Suppressor macrophage (primary cell): ENCODE results near the gene FITM2.
"Not testable (repeated sequence)": the region's sequence is repeated elsewhere in the genome, so short reads cannot be mapped to it uniquely, and the experiment has no call there.

Experiments
- DNase-seq, 4 experiments: peaks; one replicate each; pipeline ENCODE4 v3.0.0-alpha.2; 2020 to 2022
- total RNA-seq, 17 experiments: gene quantifications; one replicate each; lab custom pipeline; 2026; ENCODE audit warnings: mixed read lengths in 6 of 17, inconsistent platforms in 3 of 17; lab: John Stamatoyannopoulos, UW

Gene FITM2, protein sequence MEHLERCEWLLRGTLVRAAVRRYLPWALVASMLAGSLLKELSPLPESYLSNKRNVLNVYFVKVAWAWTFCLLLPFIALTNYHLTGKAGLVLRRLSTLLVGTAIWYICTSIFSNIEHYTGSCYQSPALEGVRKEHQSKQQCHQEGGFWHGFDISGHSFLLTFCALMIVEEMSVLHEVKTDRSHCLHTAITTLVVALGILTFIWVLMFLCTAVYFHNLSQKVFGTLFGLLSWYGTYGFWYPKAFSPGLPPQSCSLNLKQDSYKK
- total RNA-seq, result 2.0 to 15.3 (median 10.7) reads per million in 17 experiments

DNA sequence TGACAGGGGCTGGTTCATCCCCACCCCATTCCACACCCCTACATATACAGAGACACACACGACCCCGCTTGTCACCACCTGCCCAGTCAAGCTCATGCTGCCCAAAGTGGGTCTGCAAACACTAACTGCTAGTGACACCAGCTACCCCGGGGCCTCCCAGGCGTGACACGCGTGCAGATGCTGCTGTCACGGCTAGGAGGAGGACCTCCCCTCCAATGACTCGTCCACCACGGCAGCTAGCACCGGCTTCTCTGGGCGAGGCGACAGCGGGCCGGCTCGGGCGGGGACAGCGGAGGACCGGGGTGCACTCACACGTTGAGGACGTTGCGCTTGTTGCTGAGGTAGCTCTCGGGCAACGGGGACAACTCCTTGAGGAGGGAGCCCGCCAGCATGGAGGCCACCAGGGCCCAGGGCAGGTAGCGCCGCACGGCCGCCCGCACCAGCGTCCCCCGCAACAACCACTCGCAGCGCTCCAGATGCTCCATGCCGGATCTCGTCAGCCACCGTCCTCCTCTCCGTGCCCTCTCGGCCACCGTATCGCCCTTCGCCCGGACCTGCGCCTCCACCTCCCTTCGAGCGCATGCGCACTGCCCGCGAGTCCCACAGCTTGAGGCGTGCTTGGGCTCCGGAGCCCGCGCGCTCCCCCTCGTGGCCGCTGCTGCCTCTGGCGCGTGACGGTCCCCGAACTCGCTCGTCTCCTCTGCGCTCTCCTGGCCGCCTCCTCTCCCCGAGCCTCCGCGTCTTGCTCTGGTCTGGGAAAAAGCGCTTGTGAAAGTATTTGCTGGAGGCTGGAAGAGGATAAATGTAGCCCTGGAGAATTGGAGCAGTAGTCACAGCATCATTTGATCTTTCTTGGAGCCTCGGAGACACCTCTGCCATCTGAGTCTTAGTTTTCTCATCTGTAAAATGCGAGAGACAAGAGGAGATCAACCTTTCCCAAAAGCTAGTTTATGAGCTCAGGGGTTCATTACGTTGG is at the start of gene FITM2:
TSS of gene FITM2 (minus strand) at position 539 of the 976 bp plus-strand sequence. CDS start at position 485, 54 bp downstream.
- DNase-seq, result peak; percentile 99 to 100 (median 99)

DNA sequence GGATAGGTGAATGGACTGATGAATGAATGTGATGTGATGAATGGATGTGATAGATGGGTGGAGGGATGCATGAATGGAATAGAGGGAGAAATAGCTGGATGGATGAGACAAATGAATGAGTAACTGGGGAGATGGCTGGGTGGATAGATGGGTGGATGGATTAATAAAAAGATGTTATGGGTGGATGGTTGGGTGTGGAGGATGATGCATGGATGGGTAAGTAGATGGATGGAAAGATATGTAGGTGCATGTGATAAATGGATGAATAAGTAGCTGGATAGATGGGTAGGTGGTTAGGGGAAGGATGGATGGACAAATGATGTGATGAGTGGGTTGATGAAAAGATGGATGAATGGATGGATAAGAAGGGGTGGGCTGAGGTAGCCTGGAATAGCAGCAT is 49.2 kb upstream of the FITM2 start:
- no peak for DNase-seq

DNA sequence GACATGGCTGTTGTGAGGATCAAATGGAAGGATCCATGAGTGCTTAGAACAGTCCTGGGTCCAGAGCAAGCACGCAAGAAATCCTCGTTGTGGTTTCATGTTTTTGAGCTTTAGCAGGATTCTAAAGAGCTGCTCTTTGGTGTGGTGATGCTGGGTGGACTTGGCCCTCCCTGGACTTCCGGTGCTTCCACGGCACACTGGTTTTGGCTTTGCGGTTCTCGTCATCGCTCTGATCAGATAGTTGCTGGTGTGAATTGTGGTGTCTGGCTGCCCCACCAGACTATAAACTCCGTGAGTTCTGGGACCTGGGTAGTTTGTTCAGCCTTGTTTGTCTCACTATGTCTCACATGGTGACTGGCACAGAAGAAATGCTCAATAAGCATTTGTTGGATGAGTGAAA is 47.8 kb upstream of the FITM2 start:
- DNase-seq, result no peak

DNA sequence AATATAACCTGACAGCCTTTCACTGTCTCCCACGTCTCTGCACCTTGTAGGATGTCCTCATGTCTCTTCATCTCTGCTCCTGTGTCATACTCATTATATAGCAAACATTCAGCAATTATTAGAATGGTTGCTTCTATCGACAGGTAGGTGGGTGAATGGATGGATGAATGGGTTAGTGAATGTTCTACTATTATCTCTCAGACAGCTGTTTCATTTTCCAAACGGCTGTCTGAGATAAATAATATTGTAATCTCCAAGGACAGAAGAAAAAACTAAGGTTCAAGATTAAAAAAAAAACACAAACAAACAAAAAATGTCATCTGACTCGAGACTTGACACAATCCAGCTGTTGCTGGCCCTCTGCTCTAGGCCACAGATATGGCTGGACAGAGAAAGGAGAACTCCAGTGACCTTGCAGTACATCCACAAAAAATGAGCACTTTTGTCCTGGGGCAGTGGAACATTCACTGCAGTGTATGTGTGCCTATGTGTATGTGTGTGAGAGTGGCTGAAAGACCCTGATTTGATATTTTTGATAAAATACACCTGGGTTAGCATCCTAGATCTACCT is 46.6 kb upstream of the FITM2 start:
- DNase-seq, result no peak

DNA sequence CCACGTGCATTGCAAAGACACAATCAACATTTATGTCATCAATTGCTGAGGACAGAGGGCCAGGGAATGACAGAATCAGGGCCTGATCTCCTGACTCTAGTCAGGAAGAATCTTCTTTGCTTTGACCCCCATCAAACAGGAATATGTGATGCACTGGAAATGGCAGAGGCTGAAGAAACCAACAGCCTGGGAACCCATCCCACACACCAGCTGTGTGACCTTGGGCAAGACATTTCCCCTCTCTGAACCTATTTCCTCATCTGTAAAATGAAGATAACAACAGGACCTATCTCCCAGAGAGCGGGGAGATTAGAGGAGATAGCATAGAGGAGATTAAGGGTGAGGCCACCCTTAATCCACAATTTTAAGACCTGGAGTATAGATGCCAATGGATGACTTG is 46.0 kb upstream of the FITM2 start:
- DNase-seq, result no peak

DNA sequence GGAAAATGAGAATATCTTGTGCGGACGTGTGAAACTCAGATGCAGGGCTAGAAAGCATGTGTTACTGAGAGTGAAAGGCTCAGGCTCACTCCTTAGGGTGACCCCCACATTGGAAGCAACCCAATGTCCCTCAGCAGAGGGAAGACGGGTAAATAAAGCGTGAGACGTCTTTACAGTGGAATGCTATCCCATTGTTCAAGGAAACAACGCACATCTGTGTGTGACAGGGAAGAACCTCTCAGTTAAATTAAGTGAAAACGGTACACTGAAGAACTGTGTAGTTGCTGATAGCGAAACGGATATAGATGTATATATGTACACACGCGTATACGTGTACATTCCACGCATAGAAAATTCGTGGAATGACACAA is 45.3 kb upstream of the FITM2 start:
- no peak for DNase-seq

DNA sequence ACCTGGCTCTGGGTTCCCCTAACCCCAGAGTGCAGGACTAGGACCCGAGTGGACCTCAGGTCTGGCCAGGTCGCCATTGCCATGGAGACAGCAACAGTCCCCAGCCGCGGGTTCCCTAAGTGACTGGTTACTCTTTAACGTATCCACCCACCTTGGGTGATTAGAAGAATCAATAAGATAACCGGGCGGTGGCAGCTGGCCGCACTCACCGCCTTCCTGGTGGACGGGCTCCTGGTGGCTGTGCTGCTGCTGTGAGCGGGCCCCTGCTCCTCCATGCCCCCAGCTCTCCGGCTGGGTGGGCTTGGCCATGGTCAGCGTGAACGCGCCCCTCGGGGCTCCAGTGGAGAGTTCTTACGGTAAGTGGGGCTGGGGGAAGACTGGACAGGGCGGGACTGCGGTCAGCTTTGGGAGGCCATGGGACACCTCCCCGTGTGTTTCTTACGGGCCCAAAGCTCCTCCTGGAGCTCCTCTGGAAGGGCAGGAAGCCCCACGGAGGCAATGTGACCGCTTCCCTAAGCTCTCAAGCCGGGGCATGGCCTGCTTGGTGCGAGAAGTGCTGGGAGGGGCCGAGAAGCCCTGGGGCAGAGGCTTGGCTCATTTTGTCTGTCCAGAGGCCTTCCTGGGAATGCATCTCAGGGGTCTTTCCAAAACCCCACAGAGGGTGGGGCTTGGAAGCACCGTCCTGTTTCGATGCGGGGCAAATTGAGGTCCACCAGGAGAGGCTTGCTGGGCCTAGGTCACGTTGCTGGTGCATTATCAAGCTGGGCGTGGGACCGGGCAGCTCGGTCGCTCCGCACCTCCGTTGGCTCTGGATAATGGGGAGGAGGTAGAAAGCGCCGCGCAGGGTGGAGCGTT is 44.7 kb upstream of the FITM2 start, which contains the start of gene HNF4A:
TSS of gene HNF4A (plus strand) at position 202 of the 855 bp plus-strand sequence. CDS start at position 308, 106 bp downstream.
- no peak for DNase-seq

DNA sequence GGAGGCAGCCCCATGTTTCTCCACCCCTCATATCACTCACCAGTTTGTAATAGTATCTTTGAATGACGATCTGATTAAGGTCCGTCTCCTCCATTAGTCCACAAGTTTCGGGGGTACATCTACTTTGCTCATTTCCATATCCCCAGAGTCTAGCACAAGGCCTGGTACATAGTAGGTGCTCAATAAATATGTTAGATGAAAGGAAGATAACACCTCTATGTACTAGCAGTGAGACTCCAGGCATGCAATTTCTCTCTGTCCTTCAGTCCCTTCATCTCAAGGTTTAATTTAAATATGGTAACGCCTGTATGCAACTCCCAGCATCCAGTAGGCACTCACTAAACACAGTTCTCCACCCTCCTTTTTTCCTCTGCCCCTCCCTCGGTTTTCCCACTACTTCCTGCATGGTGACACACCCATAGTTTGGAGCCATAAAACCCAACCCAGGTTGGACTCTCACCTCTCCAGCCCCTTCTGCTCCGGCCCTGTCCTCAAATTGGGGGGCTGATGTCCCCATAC is 44.0 kb upstream of the FITM2 start:
- no peak for DNase-seq

DNA sequence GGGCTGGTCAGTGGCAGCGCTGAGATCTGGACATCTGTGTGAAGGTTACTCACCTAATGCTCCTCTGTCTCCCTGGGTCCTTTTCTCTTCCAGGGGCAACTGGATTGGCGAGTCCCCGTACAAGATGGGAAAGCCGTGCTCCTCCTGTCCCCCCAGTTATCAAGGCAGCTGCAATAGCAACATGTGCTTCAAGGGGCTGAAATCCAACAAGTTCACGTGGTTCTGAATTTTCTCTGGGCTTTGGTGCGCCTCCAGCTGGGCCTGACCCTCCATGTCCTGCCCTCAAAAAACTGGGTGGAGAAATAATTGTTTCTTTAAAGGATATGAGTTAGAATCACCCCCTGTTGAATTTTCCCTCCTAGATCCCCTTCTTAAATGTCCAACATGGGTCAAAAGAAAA is 39.6 kb upstream of the FITM2 start:
- DNase-seq, result no peak

DNA sequence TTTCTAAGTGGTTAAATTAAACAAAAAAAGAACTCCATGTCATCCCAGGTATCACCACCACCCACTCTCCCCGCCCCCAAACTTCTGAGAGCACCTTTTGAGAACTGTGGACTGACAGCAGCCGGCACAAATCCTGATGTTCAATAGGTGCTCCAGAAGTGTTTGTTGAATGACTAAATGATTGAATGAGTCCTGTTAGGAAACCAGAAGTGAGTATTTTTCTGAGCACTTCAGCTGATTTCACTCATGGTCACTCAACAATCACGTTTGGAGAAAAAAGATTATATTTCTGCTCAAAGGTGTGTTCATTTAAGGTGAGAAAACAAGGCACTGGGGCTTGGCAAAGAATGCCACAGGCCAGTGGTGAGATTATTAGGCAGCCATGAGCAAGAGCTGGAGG is 38.3 kb upstream of the FITM2 start:
- DNase-seq, result no peak

DNA sequence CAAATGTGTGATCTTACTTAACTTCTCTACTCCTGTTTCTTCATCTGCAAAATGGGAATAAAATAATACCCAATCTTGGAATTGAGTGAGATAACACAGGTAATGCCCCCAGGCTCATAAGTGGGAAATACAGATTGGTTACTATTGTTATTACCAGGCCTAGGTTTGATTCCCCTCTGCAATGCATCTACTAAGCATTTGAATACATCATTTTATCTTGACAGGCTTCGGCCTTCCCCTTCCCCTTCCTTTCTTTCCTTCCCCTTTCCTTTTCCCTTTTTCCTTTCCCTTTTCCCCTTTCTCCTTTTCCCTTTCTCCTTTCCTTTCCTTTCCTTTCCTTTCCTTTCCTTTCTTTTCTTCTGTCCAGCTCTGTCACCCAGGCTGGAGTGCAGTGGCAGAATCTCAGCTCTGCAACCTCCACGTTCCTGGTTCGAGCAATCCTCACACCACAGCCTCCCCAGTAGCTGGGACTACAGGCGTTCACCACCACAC is 37.2 kb upstream of the FITM2 start:
- DNase-seq, result no peak

DNA sequence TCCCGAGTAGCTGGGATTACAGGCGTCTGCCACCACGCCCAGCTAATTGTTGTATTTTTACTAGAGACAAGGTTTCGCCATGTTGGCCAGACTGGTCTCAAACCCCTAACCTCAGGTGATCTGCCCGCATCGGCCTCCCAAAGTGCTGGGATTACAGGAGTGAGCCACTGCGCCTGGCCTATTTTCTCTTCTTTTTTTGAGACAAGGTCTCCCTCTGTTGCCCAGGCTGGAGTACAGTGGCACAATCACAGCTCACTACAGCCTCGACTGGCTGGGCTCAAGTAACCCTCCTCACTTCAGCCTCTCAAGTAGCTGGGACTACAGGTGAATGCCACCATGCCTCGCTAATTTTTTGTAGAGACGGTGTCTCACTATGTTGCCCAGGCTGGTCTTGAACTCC is 34.9 kb upstream of the FITM2 start:
- not testable (repeated sequence) for DNase-seq

DNA sequence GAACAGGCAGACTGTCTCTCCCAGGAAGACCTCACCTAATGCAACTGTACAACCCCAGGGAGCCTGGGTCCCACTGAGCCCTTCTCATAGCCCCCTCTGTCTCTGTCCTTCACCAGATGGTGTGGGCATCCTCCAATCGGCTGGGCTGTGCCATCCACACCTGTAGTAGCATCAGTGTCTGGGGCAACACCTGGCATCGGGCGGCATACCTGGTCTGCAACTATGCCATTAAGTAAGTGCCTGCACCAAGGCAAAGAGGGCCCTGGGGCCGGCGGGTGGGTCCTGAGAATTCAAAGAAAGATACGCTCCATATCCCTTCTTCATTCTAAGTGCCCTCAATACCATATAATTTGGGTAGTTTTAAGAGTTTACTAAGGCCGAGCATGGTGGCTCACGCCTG is 34.1 kb upstream of the FITM2 start:
- no peak for DNase-seq

DNA sequence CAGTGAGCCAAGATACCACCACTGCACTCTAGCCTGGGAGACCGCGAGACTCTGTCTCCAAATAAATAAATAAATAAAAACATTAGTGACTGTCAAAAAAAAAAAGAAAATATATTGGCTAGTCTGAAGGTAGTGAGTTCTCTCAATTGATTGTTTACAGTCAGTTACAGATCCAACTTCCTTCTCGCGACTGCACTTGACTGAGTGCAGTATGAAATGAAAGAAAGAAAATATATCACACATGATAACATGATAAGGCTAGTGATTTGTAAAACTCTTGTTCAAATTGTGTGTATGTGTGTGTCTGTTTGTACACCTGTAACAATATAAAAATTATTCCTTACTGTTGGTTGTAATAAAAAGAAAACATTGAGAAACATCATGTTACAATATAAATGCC is 33.7 kb upstream of the FITM2 start:
- DNase-seq, result no peak

DNA sequence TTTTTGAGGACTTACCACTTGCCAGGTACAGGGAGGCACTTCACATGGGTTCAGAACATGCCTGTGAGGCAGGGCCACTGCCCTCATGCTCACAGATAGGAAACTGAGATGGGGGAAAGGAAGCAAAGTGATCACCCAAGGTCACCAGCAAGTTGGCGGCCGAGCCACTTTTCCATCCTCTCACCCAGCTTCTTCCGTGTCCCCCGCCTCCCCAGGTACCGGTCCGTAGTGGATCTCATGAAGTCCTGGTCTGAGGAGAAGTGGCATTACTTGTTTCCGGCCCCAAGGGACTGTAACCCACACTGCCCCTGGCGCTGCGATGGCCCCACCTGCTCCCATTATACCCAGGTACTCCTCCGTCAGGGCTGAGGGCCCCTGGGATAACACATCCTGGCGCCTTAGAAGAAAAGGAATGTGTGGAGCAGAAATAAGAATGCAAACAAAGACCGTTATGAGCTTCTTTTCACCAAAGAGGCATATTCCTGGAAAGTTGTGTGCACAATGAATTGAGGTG is 32.2 kb upstream of the FITM2 start:
- no peak for DNase-seq

DNA sequence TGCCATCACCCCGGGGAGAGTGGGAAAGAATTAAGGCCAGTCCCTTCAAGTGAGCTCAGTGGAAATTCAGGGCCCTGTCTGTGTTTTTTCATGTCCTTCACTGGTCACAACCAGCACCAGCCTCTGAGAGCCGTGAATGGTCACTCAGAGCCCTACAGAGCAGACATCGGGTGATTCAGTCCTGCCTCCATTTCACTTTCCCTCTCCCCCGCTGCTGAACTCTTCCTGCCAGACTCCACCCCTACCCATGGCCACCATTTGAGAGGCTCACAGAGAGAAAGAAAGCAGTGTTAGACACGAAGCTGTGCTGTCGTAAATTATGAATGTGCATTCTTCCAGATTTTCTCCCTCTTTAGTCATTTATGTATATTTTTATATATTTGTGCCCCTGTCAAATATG is 31.2 kb upstream of the FITM2 start:
- no peak for DNase-seq

DNA sequence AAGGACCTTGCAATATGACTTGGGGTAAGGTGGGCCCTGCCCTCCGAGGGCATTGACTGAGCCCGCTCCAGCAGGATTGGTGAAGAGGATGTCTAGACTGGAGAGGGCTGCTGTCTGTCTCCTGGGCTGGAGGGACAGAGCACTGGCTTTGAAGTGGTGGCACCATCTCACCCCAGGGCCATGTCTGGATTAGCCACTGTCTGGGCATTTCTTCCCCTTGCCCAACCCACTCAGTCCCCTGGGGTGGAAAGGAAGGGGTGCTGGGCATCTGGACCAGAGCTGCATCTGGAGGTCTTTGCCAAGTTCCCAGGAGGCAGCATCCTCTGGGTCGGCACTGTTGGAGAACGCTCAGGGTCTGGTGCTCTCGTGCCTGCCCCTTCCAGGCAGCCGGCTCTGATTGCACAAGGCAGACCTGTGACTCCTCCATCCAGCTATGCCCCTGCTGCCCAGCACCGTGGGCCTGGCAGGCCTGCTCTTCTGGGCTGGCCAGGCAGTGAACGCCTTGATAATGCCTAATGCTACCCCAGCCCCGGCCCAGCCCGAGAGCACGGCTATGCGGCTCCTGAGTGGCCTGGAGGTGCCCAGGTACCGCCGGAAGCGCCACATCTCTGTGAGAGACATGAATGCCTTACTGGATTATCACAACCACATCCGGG is 25.9 kb upstream of the FITM2 start, which contains the start of gene R3HDML:
TSS of gene R3HDML (plus strand) at position 319 of the 656 bp plus-strand sequence. CDS start at position 434, 115 bp downstream.
- DNase-seq, result no peak

DNA sequence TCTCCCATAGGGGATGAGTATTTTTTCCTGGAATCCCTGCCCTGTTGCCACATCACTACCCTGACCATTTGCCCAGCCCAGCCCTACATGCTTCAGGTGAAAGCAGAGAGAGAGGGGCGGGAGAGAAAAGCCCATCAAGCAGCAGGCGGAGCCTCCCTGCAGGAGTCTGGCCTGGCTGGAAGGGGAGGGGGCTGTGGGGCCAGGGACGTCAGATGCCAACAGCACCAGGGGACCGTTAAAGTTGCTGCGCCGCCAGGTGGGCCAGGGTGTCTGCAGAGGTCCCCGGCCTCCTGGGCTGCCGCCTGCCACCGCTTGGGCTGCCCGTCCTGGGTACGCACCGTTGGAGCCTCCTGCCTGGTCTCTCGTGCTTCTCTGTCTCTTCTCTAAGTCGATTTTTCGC is 25.1 kb upstream of the FITM2 start:
- DNase-seq, result no peak

DNA sequence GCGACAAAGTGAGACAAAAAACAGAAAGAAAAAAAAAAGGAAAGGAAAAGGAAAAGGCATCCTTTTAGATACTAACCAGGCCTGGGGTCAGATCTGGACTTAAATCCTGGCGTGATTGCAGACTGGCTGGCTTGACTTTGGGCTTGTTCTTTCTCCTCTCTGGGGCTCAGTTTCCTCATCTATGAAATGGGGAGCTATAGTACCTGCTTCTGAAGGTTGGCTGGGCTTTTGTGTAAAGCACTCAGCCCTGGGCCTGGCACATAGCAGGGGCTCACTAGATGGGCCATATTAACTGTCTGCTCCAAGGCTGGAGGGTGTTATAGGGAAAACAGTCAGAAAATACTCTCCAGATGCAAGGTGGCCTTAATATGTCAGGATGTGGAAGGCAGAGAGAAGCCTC is 24.7 kb upstream of the FITM2 start:
- DNase-seq, result no peak

DNA sequence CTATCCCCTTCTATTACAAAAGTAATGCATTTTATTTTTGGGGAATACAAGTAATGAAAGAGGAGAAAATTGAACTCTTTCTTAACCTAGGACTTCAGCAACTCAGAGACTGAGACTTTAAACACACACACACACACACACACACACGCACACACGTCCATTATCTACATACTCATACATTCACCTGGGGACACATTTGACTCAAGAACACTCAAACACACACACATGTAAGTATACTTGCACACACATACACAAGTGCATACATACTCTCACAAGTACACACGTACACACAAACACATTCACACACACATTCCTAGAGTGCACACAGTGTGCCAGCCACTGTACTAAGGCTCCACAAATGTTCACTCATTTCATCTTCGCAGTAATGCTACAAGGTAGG is 23.7 kb upstream of the FITM2 start:
- no peak for DNase-seq

DNA sequence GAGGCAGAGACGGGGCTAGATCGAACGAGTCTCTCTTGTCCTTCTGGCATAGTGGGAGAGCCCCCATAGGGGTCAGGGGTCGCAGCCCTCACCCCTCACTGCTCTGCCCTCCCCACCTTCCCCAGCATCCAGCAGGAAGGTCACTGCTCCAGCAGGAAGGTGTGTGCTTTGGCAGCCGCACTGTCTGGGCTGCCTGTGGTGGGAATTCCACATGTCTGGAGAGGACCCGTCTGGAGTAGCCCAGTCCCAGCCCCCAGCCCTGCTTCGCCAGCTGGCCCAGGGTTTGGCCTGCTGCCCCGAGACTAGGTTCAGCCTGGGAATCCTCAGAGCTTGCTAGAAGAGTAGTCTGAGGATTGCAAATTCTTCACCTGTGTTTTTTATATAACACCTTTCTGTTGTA is 23.3 kb upstream of the FITM2 start:
- DNase-seq, result no peak
